Measurements from ENCODE around the gene PRL.

PRL gene

DNA sequence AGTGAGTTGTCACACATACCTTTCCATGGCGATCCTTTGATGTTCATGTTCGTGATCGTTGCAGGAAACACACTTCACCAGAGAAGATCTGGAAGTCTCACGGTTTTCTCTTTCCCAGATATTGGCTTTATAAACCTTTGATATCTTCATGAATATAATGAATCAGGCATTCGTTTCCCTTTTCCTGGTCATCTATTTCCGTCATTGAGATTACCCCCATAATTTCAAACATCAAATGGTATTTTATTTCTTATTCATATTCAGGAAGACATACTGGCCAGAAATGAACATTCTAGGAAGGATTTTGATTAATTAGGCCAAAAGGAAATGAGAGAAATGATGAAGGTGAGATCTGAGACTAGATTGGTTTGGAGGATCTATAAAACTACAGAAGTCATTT lies at the start of gene PRL:
TSS of gene PRL (minus strand) at position 101 of the 400 bp plus-strand sequence. CDS start at position 47, 54 bp downstream.
- H3K27ac ChIP-seq (ENCODE audit: low read depth, low read length), result no peak within 1 kb of the TSS
- H3K36me3 ChIP-seq (ENCODE audit: control insufficient read depth in 5 of 5, insufficient read depth in 5 of 5, low read length in 5 of 5), result no peaks in the 10 kb centered on the region
- H3K27me3 ChIP-seq (ENCODE audit: control insufficient read depth in 5 of 5, insufficient read depth in 4 of 5, low read length in 5 of 5), result no peaks in the 10 kb centered on the region
- H3K4me1 ChIP-seq (ENCODE audit: control insufficient read depth in 5 of 5, insufficient read depth in 5 of 5, low read length in 5 of 5), result peaks cover 0 to 5% (median 0%) of the 10 kb centered on the region in 5 donors
- no peaks in the 10 kb centered on the region for H3K9me3 ChIP-seq (ENCODE audit: control insufficient read depth in 5 of 5, low read length in 5 of 5)
- no peak within 1 kb of the TSS for H3K9ac ChIP-seq (ENCODE audit: low read length in 5 of 5)
- no peak within 1 kb of the TSS for H3K4me3 ChIP-seq (ENCODE audit: low read depth in 1 of 5, low read length in 5 of 5)

DNA sequence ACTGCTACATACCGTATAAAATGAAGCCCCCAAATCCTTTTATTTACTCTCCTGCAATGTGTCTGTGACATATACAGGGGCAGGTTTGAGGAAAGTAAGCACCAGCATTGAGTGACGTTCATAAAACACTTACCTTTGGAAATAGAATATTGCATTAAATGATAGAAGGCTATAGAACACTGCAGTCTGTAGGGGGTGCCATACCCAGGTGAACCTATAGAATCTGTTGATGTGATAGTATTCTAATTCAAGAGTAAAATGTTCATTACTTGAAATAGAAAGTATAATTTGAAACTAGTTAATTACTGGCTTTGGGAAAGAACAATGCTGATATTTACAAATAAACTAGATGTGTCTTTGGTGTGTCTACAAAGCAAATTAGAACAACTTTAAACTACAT lies 47.0 kb upstream of the PRL start:
- Histone ChIP-seq H3K9ac (ENCODE audit: low read length in 5 of 5) (no peak overlapping the region), H3K27me3 (ENCODE audit: control insufficient read depth in 5 of 5, insufficient read depth in 4 of 5, low read length in 5 of 5) (no peaks in the 10 kb centered on the region), H3K27ac (ENCODE audit: low read depth, low read length) (no peak overlapping the region), H3K4me3 (ENCODE audit: low read depth in 1 of 5, low read length in 5 of 5) (no peak overlapping the region), H3K36me3 (ENCODE audit: control insufficient read depth in 5 of 5, insufficient read depth in 5 of 5, low read length in 5 of 5) (no peaks in the 10 kb centered on the region), H3K9me3 (ENCODE audit: control insufficient read depth in 5 of 5, low read length in 5 of 5) (no peaks in the 10 kb centered on the region), H3K4me1 (ENCODE audit: control insufficient read depth in 5 of 5, insufficient read depth in 5 of 5, low read length in 5 of 5) (no peaks in the 10 kb centered on the region)

DNA sequence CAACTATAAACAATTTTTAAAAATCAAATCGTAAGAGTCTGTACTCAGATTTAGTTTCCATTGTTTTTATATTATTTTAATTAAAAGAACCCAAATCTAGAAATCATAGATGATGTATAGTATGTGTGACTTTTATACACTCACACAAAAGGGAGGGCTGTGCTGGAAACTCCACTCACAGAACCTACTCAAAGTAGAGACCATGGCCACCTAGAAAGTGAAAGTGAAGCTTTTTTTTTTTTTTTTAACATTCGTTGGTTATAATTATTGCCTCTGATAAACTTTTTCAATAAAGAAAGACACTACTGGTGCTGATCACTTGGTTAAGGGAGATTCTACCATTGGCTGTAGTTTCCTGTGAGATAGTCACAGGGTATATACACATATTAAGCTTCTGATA lies 37.9 kb upstream of the PRL start:
- Histone ChIP-seq H3K9ac (ENCODE audit: low read length in 5 of 5) (no peak overlapping the region), H3K36me3 (ENCODE audit: control insufficient read depth in 5 of 5, insufficient read depth in 5 of 5, low read length in 5 of 5) (no peaks in the 10 kb centered on the region), H3K9me3 (ENCODE audit: control insufficient read depth in 5 of 5, low read length in 5 of 5) (no peaks in the 10 kb centered on the region), H3K4me3 (ENCODE audit: low read depth in 1 of 5, low read length in 5 of 5) (no peak overlapping the region), H3K27ac (ENCODE audit: low read depth, low read length) (no peak overlapping the region), H3K4me1 (ENCODE audit: control insufficient read depth in 5 of 5, insufficient read depth in 5 of 5, low read length in 5 of 5) (no peaks in the 10 kb centered on the region), H3K27me3 (ENCODE audit: control insufficient read depth in 5 of 5, insufficient read depth in 4 of 5, low read length in 5 of 5) (no peaks in the 10 kb centered on the region)

DNA sequence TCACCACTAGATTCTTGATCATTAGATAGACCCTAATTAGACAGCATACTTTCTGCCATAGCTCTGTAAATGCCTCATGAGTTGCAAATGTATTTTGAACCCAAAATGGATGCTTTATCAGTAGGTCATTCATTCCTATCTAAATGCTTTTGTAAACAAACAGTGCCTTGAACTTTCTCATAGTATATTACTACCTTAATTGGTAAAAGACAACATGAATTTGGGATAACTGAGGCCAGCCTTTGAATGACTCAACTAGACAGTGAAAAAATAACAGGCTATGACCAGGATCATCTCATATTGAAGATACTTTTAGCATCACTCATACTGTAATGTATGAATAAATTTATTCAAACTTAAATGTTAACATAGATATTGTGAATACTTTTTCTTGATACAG lies 37.0 kb upstream of the PRL start:
- Histone ChIP-seq H3K27me3 (ENCODE audit: control insufficient read depth in 5 of 5, insufficient read depth in 4 of 5, low read length in 5 of 5) (no peaks in the 10 kb centered on the region), H3K36me3 (ENCODE audit: control insufficient read depth in 5 of 5, insufficient read depth in 5 of 5, low read length in 5 of 5) (no peaks in the 10 kb centered on the region), H3K4me1 (ENCODE audit: control insufficient read depth in 5 of 5, insufficient read depth in 5 of 5, low read length in 5 of 5) (no peaks in the 10 kb centered on the region), H3K4me3 (ENCODE audit: low read depth in 1 of 5, low read length in 5 of 5) (no peak overlapping the region), H3K9ac (ENCODE audit: low read length in 5 of 5) (no peak overlapping the region), H3K9me3 (ENCODE audit: control insufficient read depth in 5 of 5, low read length in 5 of 5) (no peaks in the 10 kb centered on the region), H3K27ac (ENCODE audit: low read depth, low read length) (no peak overlapping the region)

DNA sequence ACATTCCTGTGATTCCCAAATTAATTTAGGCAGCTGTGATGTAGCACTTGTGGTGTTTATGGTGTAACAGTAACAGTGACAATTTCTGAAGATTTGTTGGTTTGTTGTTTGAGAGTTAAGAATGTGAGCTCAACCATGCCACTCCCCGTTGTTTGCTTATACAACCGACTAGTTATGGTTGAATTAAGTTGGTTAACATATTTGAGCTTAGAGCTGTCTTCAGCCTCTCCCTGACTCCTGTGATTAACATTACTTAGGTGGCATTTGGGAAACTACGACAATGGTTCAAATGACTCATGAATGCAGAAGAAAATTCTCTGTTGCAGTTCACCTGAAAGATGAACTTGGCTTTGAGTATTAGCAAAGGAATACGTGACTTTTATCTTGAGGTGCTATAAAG lies 35.9 kb upstream of the PRL start:
- Histone ChIP-seq H3K9me3 (ENCODE audit: control insufficient read depth in 5 of 5, low read length in 5 of 5) (no peaks in the 10 kb centered on the region), H3K27me3 (ENCODE audit: control insufficient read depth in 5 of 5, insufficient read depth in 4 of 5, low read length in 5 of 5) (no peaks in the 10 kb centered on the region), H3K4me3 (ENCODE audit: low read depth in 1 of 5, low read length in 5 of 5) (no peak overlapping the region), H3K27ac (ENCODE audit: low read depth, low read length) (no peak overlapping the region), H3K36me3 (ENCODE audit: control insufficient read depth in 5 of 5, insufficient read depth in 5 of 5, low read length in 5 of 5) (no peaks in the 10 kb centered on the region), H3K4me1 (ENCODE audit: control insufficient read depth in 5 of 5, insufficient read depth in 5 of 5, low read length in 5 of 5) (no peaks in the 10 kb centered on the region), H3K9ac (ENCODE audit: low read length in 5 of 5) (no peak overlapping the region)

DNA sequence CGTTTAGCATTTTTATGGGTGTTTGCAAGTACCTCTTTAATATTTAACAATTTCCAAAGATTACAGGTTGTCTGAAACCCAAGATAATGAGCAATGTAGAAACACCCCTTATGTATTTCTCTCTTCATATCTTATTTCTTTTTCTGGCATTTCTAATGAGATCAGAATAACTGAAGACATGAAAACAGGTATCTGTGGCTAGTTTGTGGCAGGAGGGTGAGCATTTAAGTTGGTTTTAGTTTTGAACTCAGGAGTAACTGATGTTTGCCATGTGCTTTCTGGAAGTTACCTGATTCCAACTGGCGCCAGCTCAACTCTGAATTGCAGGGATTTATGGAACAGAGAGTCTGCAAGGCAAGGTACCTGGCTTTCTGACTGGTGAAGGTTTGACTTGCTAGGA lies 35.4 kb upstream of the PRL start:
- H3K36me3 ChIP-seq (ENCODE audit: control insufficient read depth in 5 of 5, insufficient read depth in 5 of 5, low read length in 5 of 5), result no peaks in the 10 kb centered on the region
- no peaks in the 10 kb centered on the region for H3K4me1 ChIP-seq (ENCODE audit: control insufficient read depth in 5 of 5, insufficient read depth in 5 of 5, low read length in 5 of 5)
- no peak overlapping the region for H3K4me3 ChIP-seq (ENCODE audit: low read depth in 1 of 5, low read length in 5 of 5)
- no peak overlapping the region for H3K27ac ChIP-seq (ENCODE audit: low read depth, low read length)
- no peaks in the 10 kb centered on the region for H3K9me3 ChIP-seq (ENCODE audit: control insufficient read depth in 5 of 5, low read length in 5 of 5)
- no peak overlapping the region for H3K9ac ChIP-seq (ENCODE audit: low read length in 5 of 5)
- no peaks in the 10 kb centered on the region for H3K27me3 ChIP-seq (ENCODE audit: control insufficient read depth in 5 of 5, insufficient read depth in 4 of 5, low read length in 5 of 5)

DNA sequence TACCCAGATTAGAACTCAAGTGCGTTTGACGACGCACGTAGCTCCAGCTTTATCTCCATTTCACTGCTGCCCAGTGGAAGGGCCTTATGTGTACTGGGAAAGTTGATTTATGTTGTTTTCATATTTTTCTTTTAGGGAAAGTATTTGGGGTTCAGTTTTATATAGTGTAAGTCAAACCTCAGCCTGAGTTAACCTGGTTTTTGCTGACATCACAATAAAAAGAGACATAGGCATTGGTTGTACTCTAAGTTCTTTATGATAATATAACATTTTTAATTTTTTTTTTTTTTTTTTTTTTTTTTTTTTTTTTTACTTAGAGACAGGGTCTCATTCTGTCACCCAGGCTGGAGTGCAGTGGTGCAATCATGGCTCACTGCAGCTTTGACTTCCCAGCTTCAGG lies 34.1 kb upstream of the PRL start:
- Histone ChIP-seq H3K27me3 (ENCODE audit: control insufficient read depth in 5 of 5, insufficient read depth in 4 of 5, low read length in 5 of 5) (no peaks in the 10 kb centered on the region), H3K9me3 (ENCODE audit: control insufficient read depth in 5 of 5, low read length in 5 of 5) (no peaks in the 10 kb centered on the region), H3K9ac (ENCODE audit: low read length in 5 of 5) (no peak overlapping the region), H3K4me1 (ENCODE audit: control insufficient read depth in 5 of 5, insufficient read depth in 5 of 5, low read length in 5 of 5) (no peaks in the 10 kb centered on the region), H3K4me3 (ENCODE audit: low read depth in 1 of 5, low read length in 5 of 5) (no peak overlapping the region), H3K27ac (ENCODE audit: low read depth, low read length) (no peak overlapping the region), H3K36me3 (ENCODE audit: control insufficient read depth in 5 of 5, insufficient read depth in 5 of 5, low read length in 5 of 5) (no peaks in the 10 kb centered on the region)

DNA sequence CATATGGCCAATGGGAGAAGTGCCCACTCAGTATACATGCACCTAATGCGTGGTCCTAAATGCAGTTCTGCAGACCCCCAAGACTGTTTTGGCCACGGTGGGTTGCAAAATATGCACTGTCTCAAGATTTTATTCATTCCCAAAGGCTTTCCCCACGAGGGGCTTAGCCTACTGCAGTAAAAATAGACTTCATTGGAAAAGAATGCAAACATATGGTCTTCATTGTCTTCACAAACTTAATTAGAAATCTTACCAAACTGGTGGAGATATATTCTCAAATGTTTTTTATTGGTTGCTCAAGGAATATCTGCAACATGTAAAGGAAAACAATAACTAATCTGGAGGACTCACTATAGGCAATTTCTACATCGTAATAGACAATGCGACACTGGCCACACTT lies 31.6 kb upstream of the PRL start:
- Histone ChIP-seq H3K9me3 (ENCODE audit: control insufficient read depth in 5 of 5, low read length in 5 of 5) (no peaks in the 10 kb centered on the region), H3K36me3 (ENCODE audit: control insufficient read depth in 5 of 5, insufficient read depth in 5 of 5, low read length in 5 of 5) (no peaks in the 10 kb centered on the region), H3K4me3 (ENCODE audit: low read depth in 1 of 5, low read length in 5 of 5) (no peak overlapping the region), H3K27ac (ENCODE audit: low read depth, low read length) (no peak overlapping the region), H3K27me3 (ENCODE audit: control insufficient read depth in 5 of 5, insufficient read depth in 4 of 5, low read length in 5 of 5) (no peaks in the 10 kb centered on the region), H3K4me1 (ENCODE audit: control insufficient read depth in 5 of 5, insufficient read depth in 5 of 5, low read length in 5 of 5) (peaks cover 0 to 3% (median 0%) of the 10 kb centered on the region in 5 donors), H3K9ac (ENCODE audit: low read length in 5 of 5) (no peak overlapping the region)

DNA sequence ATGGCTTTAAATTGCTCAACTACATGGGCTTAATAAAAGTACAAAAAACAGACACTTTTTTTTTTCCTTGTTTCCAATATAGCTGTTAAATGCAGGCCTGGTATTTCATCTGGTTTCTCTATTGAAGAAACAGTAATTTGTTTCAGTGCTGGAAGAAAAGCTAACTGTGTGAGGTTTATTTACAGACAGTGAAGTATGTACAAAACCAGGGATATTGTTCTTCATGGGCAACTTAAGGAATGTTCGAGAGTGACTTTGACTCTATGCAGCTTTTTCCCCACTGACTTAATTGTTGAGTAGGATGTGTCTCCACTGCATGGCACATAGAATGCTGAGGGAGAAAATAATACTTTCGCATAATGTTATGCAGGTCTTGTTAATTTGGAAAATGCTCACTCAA lies 31.0 kb upstream of the PRL start:
- no peaks in the 10 kb centered on the region for H3K27me3 ChIP-seq (ENCODE audit: control insufficient read depth in 5 of 5, insufficient read depth in 4 of 5, low read length in 5 of 5)
- H3K36me3 ChIP-seq (ENCODE audit: control insufficient read depth in 5 of 5, insufficient read depth in 5 of 5, low read length in 5 of 5), result no peaks in the 10 kb centered on the region
- no peak overlapping the region for H3K27ac ChIP-seq (ENCODE audit: low read depth, low read length)
- no peak overlapping the region for H3K4me3 ChIP-seq (ENCODE audit: low read depth in 1 of 5, low read length in 5 of 5)
- H3K4me1 ChIP-seq (ENCODE audit: control insufficient read depth in 5 of 5, insufficient read depth in 5 of 5, low read length in 5 of 5), result peaks cover 0 to 3% (median 0%) of the 10 kb centered on the region in 5 donors
- no peak overlapping the region for H3K9ac ChIP-seq (ENCODE audit: low read length in 5 of 5)
- no peaks in the 10 kb centered on the region for H3K9me3 ChIP-seq (ENCODE audit: control insufficient read depth in 5 of 5, low read length in 5 of 5)

DNA sequence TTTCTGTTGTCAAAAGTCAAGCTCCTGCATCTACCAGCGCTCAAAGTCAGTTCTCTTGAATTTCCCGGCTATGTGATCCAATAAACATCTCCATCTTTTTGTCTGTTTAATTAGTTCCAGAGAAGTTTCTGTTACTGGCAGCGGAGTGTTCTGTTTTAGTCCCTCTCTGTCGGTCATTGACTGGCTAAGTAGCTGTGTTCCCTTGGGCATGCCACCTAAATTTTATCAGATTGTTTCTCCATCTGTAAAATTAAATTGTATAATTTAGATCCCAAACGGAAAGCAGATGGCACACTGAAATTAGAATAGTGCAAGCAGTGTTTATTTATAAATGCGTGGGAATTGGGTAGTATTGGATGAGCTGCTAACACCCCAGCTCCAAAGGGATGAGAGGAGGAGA lies 29.7 kb upstream of the PRL start:
- Histone ChIP-seq H3K9ac (ENCODE audit: low read length in 5 of 5) (no peak overlapping the region), H3K36me3 (ENCODE audit: control insufficient read depth in 5 of 5, insufficient read depth in 5 of 5, low read length in 5 of 5) (no peaks in the 10 kb centered on the region), H3K4me1 (ENCODE audit: control insufficient read depth in 5 of 5, insufficient read depth in 5 of 5, low read length in 5 of 5) (peaks cover 0 to 3% (median 0%) of the 10 kb centered on the region in 5 donors), H3K4me3 (ENCODE audit: low read depth in 1 of 5, low read length in 5 of 5) (no peak overlapping the region), H3K9me3 (ENCODE audit: control insufficient read depth in 5 of 5, low read length in 5 of 5) (no peaks in the 10 kb centered on the region), H3K27me3 (ENCODE audit: control insufficient read depth in 5 of 5, insufficient read depth in 4 of 5, low read length in 5 of 5) (no peaks in the 10 kb centered on the region), H3K27ac (ENCODE audit: low read depth, low read length) (no peak overlapping the region)

DNA sequence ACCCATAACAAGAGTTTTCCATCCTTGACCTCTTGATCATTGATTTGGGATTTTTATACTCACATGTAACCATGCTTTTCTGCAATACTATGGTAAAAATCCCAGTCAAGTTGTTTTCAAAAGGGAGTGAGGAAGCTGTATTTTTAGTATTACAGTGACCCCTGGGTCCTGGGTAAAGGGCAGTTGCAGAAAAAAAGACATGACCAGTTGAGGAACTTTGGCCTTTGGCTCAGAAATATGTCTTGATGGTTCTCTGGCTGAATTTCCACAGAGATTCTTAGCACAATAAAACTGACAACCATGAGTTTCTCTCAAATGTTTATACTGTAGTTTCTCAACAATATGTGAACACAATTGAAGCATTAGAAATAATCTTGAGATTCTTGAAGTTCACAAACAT lies 28.6 kb upstream of the PRL start:
- no peak overlapping the region for H3K9ac ChIP-seq (ENCODE audit: low read length in 5 of 5)
- H3K27me3 ChIP-seq (ENCODE audit: control insufficient read depth in 5 of 5, insufficient read depth in 4 of 5, low read length in 5 of 5), result no peaks in the 10 kb centered on the region
- no peak overlapping the region for H3K4me3 ChIP-seq (ENCODE audit: low read depth in 1 of 5, low read length in 5 of 5)
- H3K36me3 ChIP-seq (ENCODE audit: control insufficient read depth in 5 of 5, insufficient read depth in 5 of 5, low read length in 5 of 5), result no peaks in the 10 kb centered on the region
- H3K27ac ChIP-seq (ENCODE audit: low read depth, low read length), result no peak overlapping the region
- no peaks in the 10 kb centered on the region for H3K9me3 ChIP-seq (ENCODE audit: control insufficient read depth in 5 of 5, low read length in 5 of 5)
- H3K4me1 ChIP-seq (ENCODE audit: control insufficient read depth in 5 of 5, insufficient read depth in 5 of 5, low read length in 5 of 5), result peaks cover 0 to 3% (median 0%) of the 10 kb centered on the region in 5 donors
